MV-4-11 (cell line): ENCODE measurements around the gene MECR.

Source experiments
- DNase-seq: peaks from one replicate; lab custom pipeline; 2025; lab: John Stamatoyannopoulos, UW

Gene MECR

DNA sequence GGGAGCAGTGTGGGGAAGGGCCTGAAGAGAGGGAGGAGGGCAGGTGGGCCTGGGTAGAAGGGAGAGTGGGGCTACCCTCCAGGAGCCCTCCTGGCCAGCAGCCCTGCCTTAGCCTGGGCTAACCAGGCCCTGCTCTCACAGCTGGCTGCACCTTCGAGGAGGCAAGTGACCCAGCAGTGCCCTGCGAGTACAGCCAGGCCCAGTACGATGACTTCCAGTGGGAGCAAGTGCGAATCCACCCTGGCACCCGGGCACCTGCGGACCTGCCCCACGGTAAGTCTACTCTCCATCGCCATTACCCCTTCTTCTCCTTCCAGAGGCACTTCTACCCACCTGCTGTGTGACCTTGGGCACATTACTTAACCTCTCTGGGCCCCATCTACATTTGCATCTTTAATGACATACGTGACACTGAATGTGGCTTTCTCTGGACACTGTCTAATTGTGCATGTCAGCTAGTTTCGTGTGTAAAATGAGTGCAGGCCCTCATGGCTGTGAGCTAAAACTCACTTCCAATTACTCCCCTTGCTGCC is 24.5 kb upstream of the MECR start:
- no peak for DNase-seq

DNA sequence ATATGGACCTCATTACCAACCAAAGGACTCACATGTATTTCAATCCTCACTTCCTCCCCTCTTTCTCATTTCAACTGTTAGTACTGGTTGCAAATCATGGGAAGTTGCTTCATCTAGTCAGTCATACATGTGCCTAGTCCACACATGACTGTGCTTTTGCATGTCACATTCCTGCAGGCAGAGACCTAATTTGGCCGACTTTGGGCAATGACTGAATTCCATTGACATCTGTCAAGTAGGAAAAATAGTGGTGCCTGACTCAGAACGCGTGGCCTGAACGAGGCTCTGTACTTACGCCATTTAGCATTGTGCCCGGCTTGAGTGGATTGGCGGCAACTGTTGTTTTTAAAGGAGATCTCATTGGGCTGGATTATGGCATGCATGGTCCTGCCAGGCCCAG is 23.6 kb upstream of the MECR start:
- DNase-seq: peak; percentile 51

DNA sequence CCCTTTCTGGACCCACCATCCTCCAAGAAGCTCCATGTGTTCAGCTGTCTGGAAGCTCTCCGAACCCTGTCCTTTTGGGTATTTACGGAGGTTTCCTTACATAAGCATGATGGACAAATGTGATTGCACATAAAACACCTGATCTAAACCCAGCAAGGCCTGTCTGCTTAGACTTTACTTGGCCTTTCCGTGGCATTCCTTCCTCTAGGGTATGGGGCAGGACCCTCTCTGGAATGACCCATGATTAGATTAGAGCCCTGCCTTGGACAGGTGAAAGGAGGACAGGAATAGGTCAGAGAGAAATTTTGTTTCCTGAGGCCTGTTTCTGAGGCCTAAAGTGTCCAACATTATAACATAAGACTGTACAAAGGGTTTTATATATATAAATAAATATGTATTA is 22.4 kb upstream of the MECR start:
- no peak for DNase-seq

DNA sequence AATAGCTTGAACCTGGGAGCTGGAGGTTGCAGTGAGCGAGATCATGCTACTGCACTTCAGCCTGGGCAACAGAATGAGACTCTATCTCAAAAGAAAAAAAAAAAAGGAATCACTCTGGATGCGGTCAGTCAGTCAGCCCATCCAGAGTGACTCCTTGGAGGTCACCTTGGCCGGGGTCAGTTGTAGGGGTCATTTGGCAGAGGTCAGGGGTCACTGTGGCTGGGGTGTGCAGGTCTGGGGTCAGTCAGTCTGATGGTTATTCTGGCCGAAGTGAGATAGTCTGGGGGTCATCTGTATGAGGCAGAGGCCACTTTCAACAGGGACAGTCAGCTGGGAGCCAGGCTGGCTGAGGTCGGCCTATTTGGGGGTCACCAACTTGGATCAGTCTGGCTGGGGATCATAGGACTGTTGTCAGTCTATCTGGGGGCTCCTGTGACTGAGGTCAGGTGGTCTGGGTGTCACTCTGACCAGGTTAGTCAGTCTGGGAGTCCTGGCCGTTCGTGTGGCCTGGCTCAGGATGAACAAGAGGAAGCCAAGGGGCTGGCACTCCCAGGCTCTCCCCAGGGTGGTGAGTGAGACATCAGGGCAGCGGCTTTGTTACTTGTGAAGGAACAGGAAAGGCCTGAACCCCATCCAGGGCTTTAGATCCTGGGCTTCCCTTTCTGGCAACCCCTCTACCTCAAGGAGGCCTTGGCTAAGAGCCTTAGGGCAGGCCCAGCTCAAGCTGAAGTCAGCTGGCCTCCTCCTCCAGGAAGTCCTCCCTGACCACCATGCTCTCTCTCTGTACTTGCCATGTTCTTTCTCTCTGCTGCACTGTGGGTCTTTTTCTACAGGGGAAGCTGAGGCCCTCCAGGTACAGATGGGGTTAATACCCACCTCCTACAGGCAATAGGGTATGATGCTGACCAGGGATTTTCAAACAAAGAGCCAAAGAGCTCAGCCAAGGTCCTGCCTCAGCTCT is 20.7 kb upstream of the MECR start:
- no peak for DNase-seq

DNA sequence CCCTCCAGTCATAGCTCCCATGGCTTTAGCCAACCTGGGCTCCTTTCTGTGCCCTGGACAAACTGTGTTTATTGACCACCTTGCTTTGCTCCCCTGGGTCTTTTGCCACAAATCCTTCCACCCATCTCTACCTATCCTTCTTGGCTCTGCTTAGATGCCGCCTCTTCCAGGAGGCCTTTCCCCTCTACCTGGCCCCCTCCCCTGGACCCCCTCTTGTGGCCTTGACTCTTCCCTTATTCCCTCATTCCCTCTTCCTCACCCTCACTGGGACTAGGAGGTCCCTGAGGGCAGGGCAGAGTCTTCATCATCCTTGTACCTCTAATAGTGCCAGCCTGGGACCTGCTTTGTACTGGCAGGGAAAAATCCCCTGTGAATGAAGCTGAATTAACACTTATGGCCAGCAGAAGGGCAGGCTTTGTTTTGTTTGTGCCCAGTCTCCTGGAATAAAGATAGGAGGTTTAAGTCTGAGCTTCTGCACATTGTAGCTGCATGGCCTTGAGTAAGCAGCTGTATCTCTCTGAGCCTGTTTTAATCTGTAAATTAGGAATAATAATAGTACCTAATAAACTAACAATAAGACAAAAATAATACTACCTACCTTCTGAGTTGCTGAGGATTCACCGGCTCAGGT is 19.3 kb upstream of the MECR start:
- DNase-seq: no peak

DNA sequence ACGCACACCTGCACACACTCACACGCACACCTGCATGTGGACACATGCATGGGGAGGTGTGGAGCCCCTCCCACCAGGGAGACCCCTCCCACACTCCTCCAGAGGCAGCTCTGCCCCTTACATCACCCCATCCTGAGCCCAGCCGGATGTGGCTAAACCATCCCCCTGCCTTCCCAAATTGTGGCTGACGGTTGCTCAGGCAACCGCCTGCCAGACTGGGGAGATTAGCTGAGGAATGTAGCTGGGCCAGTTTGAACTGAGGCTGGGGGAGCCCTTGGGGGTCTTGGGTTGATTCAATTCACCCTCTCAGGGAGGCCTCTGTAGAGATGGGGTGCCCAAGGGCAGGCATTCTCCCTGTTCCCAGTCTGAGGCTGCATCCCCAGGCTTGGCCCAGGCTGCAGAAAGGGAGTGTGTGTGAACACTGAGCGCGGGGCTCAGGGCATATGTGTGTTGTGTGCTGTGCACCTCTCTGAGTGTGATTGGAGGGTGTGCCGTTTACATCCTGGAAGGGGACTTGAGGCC is 18.5 kb upstream of the MECR start:
- DNase-seq: peak; percentile 3

DNA sequence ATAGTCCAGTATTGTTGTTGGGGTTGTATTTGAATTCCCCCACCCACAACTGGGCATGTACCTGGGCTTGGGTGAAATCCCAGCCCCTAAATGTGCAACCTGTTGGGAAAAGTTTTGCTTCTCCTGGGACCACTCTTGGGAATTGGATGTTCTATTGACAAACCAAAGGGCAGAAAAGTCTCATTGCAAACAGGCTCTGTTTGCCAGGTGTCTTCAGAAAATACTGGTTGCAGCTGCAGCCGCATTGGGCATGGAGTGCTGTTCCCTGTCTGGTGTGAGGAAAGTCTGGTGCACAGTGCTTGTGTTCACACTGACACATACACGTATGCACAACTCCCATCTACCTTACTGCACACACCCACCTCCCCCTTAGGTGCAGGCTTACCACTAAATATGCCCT is 17.7 kb upstream of the MECR start:
- DNase-seq: no peak

DNA sequence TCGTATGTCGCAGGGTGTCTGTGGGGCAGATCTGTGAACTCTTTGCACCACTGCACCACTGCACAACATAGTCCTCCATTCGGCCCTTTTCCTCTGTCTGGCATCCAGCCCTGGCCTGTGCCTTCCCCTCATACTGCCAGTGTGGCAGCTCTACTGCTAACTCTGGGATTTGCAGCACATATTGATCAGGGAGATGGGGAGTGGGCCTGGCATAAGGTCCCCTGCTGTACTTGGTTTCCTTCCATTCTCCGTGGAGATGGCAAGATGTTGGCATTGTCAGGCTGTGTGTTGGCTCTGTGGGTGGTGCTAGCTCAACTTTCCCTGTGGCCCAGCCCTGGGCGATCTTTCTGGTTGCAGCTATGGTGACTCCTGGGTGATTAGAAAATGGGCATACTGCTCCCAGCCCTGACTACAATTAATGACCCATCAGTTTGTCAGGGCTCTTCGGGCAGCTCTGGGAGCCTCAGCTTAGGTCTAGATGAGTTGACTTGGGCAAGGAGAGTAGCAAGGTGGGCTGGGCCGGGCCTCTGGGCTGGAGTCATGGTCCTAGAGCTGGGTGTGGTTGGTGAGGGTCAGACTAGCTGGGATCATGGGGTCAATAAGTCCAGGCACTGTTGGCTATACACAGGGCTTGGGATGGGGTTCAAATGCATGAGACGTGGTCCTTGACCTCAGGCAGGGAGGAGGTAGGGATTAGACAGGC is 17.0 kb upstream of the MECR start:
- no peak for DNase-seq

DNA sequence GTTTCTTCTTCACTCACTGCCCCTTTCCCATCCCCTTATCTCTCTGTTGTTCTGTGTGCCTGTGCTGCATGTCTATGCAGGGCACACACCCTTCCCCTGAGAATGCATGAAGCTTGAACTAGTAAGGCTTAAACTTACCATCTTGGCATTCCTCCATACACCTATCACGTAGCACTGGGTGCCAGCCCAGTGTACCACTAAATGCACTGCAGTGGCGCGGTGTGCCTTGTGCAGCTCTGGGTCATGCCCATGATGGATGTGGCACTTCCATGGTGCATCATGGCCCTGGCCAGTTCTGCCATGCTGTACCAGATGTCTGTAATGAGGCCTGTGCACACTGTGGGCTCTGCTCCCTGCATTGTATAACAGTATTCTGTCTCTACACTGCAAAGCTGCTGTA is 16.3 kb upstream of the MECR start:
- no peak for DNase-seq

DNA sequence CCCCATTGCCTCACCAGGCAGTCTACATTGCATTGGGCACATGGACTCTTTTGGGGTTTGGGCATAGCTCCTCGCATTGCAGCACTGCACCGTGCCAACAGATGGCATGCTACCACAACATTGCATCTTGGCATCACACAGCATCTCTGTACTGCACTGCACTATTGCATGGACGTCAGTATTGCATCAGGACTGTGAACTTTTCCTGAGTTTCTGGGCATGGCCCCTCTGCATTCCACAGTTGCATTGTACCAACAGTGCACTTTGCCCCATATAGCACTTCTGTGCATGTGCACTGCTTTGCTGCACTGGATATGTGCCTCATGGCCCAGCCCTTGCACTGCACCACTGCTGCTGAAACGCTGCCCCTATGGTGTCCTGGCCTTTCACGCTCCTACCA is 15.1 kb upstream of the MECR start:
- DNase-seq: peak; percentile 20

DNA sequence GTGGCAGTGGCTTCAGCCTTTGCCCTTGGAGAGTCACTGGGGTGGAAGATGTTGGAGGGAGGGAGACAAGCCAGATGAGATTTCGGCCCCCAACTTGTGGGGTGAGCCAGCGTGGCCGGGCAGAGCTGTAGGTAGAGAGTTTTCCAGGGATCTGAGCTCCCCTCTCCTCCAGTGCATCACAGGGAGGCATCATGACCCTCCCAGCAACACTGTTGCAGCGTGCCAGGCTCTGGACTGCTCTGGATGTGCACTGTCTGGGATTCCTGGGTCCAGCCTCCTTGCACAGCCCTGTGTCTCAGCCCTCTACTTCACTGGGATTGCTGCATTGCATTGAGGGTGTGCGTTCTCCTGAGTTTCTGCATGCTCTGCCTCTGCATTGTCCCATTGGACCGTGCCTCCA is 14.5 kb upstream of the MECR start:
- no peak for DNase-seq

DNA sequence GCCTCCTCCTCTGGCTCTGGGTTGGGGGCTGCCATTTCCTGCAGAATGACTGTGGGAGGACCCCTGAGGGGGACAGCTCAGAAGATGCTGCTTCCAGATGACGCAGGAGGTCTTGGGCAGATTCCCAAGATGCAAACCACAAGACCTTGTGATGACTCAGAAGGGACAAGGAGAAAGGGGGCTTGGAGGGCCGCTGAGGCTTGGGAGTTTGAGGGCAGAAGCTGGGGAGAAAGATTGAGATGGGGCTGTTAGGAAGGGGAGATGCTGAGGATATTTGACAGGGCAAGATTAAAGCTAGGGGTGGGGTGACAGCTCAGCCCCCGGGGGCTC is 13.1 kb upstream of the MECR start:
- no peak for DNase-seq

DNA sequence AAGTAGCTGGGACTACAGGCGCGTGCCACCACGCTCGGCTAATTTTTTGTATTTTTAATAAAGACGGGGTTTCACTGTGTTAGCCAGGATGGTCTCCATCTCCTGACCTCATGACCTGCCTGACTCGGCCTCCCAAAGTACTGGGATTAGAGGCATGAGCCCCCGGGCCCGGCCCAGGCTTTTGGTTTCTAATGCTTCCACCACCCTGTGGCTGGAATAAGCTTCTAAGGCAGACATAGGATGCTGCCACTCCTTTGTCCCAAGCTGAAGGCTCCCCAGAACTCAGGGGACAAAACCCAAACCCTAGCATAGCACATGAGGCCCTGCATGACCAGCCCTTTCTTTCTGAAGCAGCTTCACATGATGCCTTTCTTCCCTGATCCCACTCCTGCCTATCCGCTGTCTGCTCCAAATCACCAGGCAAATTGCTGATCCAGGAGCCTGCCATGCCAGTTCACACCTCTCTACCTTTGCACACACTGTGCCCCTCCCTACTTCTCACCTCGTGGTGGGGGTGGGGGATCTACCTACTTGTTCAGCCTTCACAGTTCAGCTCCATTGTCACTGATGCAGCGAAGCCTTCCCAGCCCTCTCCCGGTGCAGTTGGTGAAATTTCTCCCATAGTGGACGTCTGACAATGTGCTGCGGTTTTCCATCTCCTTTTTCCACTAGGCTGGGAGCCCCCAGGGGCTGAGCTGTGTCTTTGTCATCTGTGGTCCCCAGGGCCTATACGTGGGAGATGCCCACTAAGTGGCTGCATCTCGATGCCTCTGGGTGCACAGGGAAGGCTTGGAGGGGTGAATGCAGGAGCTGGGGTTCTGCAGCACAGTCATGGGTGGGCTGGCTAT is 12.5 kb upstream of the MECR start:
- no peak for DNase-seq

DNA sequence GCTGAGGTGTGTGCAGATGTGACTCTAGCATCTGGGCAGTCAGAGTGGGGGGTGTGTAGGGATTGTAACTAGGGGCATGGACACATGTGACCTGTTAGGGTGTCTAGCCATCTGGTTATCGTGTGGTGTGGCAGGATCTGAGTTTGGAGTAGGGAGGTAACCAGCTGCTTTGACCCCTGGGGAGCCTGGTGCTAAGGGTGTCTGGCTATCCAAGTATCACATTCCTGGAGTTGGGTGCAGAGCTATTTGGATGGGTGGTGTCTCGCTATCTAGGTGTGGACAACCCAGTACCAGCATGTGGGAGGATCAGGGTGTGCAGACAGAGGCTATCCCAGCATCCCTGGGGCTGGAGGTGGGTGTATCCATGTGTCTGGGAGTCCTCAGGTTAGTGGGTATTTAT is 10.3 kb upstream of the MECR start:
- DNase-seq: no peak

DNA sequence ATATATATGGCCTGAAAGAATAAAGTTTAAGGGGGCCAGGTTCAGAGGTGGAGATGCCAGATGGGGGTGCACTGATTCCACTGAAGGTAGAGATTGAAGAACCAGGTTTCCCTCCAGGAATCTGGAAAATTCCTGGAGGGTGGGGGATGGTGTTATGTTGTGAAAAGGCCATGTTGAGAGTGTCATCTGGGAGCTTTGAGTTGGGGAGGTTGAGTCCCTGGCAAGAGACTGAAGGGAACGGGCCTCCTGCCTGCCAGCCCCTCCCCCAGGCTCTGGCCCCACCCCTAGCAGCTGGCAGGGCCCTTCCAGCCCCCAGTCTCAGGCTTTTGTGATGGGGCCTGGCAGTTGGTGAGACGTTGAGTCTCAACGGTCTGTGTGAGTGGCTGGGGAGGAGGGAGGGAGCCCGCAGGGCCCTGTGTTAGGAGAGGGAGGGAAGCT is 9.7 kb upstream of the MECR start:
- DNase-seq: no peak

DNA sequence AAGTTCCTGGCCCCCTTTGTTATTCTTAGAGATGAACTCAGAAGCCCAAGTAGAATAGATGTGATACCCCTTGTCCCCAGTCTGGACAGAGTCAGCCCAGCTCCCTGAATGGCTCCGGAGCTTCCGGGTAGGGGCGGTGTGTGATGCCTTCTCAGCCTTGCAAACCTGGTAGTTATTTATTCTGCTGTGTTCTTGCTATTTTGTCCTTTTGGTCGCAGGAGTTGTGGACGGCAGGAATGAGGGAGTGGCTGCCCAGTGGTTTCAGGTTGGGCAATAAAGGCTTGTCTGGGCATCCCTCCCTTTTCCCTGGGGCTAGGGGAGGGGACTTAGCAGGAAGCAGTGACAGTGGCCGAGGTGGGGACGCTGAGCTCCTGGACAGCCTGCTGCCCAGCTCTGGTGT is 8.4 kb upstream of the MECR start:
- no peak for DNase-seq

DNA sequence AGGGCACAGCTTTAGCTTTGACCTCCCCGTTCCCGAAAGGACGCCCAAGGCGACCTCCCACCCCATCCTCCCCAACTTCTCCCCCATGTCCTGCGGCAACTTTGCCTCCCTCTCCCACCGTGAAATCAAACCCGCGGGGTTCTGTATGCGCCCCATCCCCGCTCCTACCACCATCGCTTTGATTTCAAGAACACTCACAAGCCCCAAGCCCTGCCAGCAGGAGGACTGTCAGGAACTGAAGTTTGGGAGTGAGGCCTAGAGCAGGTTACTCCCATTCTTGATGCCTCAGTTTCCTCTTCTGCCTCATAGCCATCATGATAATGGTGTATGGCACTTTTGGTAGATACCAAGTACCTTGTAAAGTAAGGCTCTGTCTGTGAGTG is 7.9 kb upstream of the MECR start:
- no peak for DNase-seq

DNA sequence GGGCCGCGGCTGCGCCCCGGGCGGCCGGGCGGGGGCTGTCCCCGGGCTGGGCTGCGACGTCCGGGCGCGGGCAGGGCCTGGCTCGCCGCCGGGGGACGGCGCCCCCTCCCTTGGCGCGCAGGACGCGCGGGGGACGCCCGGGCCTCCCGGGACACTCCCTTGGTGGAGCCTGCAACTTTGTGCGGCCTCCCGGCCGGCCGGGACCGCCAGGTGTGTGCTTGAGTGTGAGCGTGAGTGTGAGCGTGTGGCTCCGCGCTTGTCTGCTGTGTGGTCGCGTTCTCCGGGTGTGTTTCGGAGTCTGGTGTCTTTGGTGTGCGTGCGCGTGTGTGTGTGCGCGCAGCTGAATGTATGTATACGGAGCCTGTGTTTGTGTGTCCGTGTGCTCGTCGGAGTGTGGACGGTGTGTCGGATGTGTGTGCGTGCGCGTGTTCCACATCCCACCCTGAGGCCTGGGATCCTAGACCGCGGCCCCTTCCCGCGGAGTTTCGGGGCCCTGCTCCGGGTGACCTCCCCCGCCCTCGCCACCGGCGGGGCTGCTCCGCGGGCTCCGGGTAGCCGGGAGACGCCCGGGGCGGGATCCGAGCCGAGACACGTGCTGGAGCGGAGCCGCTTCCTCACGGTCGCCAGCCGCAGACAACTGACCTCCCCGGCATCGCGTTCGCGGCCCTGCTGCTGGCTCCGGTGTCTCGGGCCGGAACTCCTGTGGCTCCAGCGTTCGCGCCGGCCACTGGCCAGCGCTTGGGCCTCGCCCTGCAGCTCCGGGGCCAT is 7.3 kb upstream of the MECR start:
- peak; percentile 2 for DNase-seq

DNA sequence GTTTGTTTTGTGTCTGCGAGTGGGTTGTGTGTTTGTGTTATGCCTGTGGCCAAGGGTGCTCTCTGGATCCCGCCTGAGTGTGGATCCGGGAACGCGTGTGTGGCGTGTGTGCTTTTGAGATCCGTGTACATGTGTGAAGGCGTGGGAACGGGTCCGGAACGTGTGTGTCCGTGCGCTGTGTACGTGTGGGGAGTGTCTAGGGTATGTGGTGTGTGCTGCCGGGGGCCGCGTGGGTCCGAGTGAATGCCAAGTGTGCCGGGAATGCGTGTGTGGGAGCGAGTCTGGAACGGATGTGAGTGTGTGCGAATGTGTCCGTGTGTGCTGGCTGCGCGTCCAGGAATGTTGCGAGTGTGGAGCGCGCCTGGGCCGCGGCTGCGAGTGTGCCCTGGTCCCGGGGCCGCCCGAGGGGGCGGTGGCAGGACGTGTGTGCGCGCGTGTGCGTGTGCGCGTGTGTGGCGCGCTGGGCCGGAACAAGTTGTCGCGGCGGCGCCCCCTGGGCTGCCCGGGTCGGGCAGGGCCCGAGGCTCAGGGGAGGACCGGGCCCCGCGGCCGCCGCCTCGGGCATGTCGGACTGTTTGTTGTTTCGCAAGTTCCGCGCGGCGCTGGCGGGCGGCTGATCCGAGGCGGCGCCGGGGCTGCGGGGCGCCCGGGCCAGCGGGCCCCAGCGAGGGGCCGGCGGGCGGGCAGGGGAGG is 6.5 kb upstream of the MECR start:
- peak; percentile 19 for DNase-seq

DNA sequence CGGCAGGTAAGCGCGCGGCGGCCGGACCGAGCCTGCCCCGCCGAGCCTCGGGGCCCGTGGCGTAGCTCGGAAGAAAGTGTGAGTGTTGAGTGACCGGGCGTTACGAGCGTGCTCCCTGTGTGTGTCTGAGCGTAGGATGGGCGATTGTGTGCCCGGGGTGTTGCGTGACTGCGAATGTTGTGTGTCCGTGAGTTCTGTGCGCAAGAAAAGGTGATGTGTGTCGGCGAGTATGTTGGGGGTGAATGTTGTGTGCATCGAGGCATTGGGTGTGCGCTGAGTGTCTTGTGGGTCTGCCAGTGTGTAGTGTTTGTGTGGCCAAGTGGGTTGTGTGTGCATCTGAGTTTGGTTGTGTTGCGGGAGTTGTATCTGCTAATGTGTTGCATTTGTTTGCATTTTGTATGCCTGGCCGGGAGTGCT is 6.0 kb upstream of the MECR start:
- no peak for DNase-seq
